ENCODE data around the gene NEDD4L. TPM values are rescaled to one million over a fixed set of nuclear protein-coding genes. Genes with fewer than 3 reads are reported as not detected.
"Not testable (repeated sequence)": the region's sequence is repeated elsewhere in the genome, so short reads cannot be mapped to it uniquely, and the experiment has no call there.

NEDD4L gene
- polyA plus RNA-seq, 3 donors = 117 to 129 (median 122) TPM

- DNase-seq (ENCODE audit: low read depth in 3 of 3, low spot score in 2 of 3) = no peak
Measured at GRCh38 chr18:58254873-58255511, 211.0 kb downstream of the NEDD4L start.

GRCh38 chr18:58255701-58256311 is 211.8 kb downstream of the NEDD4L start:
- DNase-seq (ENCODE audit: low read depth in 3 of 3, low spot score in 2 of 3) = no peak

- DNase-seq (ENCODE audit: low read depth in 3 of 3, low spot score in 2 of 3) = no peak
Measured at GRCh38 chr18:58256316-58257080, 212.5 kb downstream of the NEDD4L start.

GRCh38 chr18:58257461-58257860 is 213.4 kb downstream of the NEDD4L start:
- no peak for DNase-seq (ENCODE audit: low read depth in 3 of 3, low spot score in 2 of 3)

- DNase-seq (ENCODE audit: low read depth in 3 of 3, low spot score in 2 of 3) = no peak
Measured at GRCh38 chr18:58258692-58259342, 214.8 kb downstream of the NEDD4L start.

- no peak for DNase-seq (ENCODE audit: low read depth in 3 of 3, low spot score in 2 of 3)
Measured at GRCh38 chr18:58263055-58263957, 219.3 kb downstream of the NEDD4L start.

GRCh38 chr18:58264075-58264474 is 220.0 kb downstream of the NEDD4L start:
- no peak for DNase-seq (ENCODE audit: low read depth in 3 of 3, low spot score in 2 of 3)

- no peak for DNase-seq (ENCODE audit: low read depth in 3 of 3, low spot score in 2 of 3)
Measured at GRCh38 chr18:58264840-58265239, 220.8 kb downstream of the NEDD4L start.

GRCh38 chr18:58265489-58265888 is 221.5 kb downstream of the NEDD4L start:
- DNase-seq (ENCODE audit: low read depth in 3 of 3, low spot score in 2 of 3) = not testable (repeated sequence)

- DNase-seq (ENCODE audit: low read depth in 3 of 3, low spot score in 2 of 3) = no peak
Measured at GRCh38 chr18:58266291-58266690, 222.3 kb downstream of the NEDD4L start.

GRCh38 chr18:58267493-58267892 is 223.5 kb downstream of the NEDD4L start:
- DNase-seq (ENCODE audit: low read depth in 3 of 3, low spot score in 2 of 3) = no peak

- no peak for DNase-seq (ENCODE audit: low read depth in 3 of 3, low spot score in 2 of 3)
Measured at GRCh38 chr18:58268849-58269248, 224.8 kb downstream of the NEDD4L start.

GRCh38 chr18:58269931-58270330 is 225.9 kb downstream of the NEDD4L start:
- DNase-seq (ENCODE audit: low read depth in 3 of 3, low spot score in 2 of 3) = no peak

- no peak for DNase-seq (ENCODE audit: low read depth in 3 of 3, low spot score in 2 of 3)
Measured at GRCh38 chr18:58270396-58270795, 226.4 kb downstream of the NEDD4L start.

- DNase-seq (ENCODE audit: low read depth in 3 of 3, low spot score in 2 of 3) = no peak
Measured at GRCh38 chr18:58271770-58272169, 227.7 kb downstream of the NEDD4L start.

- DNase-seq (ENCODE audit: low read depth in 3 of 3, low spot score in 2 of 3) = no peak
Measured at GRCh38 chr18:58272209-58272608, 228.2 kb downstream of the NEDD4L start.

GRCh38 chr18:58272779-58273435 is 228.9 kb downstream of the NEDD4L start:
- no peak for DNase-seq (ENCODE audit: low read depth in 3 of 3, low spot score in 2 of 3)

GRCh38 chr18:58275176-58275575 is 231.2 kb downstream of the NEDD4L start:
- DNase-seq (ENCODE audit: low read depth in 3 of 3, low spot score in 2 of 3) = no peak

- DNase-seq (ENCODE audit: low read depth in 3 of 3, low spot score in 2 of 3) = no peak
Measured at GRCh38 chr18:58276789-58277739, 233.0 kb downstream of the NEDD4L start.

Data from right renal cortex interstitium (tissue), 3 donors.